ENCODE data around the gene GRIN2A.

The GRIN2A gene

GRCh38 chr16:9821331-9821730, 360.9 kb downstream of the GRIN2A start:
- no peak overlapping the region for H3K4me3 ChIP-seq (ENCODE audit: low read depth, low read length)

DNA sequence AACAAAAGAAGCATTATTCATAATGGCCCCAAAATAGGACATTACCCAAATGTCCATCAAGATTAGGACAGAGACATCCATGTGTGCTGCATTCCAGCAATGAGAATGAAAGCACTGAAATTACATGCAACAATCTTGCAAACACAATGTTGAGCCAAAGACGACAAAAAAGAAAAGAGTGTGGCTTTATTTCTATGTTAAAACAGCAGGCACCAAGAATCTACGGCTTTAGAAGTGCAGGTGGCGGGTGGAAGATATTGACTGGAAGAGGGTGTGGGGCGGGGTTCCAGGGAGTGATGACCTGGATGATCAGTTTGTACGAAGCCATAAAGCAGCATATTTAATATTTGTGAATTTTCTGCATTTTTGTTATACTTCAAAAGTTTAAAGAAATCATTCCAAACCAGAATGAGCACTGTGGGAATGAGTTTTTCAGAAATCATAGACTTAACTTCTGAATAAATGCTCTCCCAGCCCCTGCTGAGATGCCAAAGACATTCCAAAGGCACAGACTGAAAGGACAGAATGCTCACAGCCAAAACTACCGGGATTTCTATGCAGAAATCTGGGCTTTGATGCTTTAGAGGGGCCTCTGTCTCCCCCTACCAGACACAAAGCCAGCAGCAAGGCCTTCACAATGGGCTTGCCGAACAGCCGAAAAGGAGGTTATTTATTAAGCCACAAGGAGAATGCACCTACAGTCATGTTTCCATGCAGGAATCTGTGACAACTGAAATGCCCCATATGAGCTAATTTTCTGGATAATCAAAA, 361.6 kb downstream of the GRIN2A start:
- H3K4me3 ChIP-seq (ENCODE audit: low read depth, low read length): no peak overlapping the region
- TF ChIP-seq CTCF (IDR thresholded peaks at IDR 0.05; ENCODE audit: borderline replicate concordance, insufficient read depth, low read depth, low read length): no peak

More at GRCh38 chr16:9821331-9821730, 360.9 kb downstream of the GRIN2A start:
- no peak for TF ChIP-seq CTCF (IDR thresholded peaks at IDR 0.05; ENCODE audit: borderline replicate concordance, insufficient read depth, low read depth, low read length)

DNA sequence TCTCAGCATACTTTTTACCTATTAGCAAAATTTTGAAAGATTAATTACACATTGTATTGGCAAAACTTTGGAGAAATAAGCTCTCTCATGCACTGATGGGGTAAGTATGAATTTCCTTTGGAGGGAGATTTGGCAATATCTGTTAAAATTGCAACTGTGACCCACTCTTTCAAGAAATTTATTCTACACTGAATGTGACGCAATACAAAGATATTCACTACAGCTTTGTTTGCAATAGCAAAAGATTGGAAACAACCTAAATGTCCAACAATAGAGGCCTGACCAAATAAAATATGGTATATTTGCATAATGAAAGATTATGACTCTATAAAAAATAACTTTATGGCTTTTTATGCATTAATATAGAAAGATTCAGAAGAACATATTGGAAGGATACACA, 363.5 kb downstream of the GRIN2A start:
- TF ChIP-seq CTCF (IDR thresholded peaks at IDR 0.05; ENCODE audit: borderline replicate concordance, insufficient read depth, low read depth, low read length): no peak
- H3K4me3 ChIP-seq (ENCODE audit: low read depth, low read length): no peak overlapping the region

- TF ChIP-seq CTCF (IDR thresholded peaks at IDR 0.05; ENCODE audit: borderline replicate concordance, insufficient read depth, low read depth, low read length): no peak
- no peak overlapping the region for H3K4me3 ChIP-seq (ENCODE audit: low read depth, low read length)
Observed at GRCh38 chr16:9817586-9817985, 364.6 kb downstream of the GRIN2A start.

DNA sequence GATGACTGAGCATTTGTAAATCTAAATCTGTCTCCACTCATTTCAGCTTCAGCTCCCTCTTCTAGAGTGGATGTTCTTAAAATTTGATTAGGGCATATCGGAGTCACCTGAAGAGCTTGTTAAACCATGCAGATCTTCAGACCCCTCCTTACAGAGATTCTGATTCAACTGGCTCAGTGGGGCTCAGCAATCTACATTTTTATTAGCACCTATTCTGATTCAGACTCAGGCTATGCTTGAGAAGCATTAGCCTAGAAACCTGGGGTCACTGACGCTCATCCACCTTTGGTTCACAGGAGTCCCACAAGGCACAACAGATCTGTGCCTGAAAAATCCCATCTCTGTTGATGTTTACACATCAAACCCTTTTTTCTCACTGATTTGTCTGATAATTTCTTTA, 365.6 kb downstream of the GRIN2A start:
- TF ChIP-seq CTCF (IDR thresholded peaks at IDR 0.05; ENCODE audit: borderline replicate concordance, insufficient read depth, low read depth, low read length): no peak
- H3K4me3 ChIP-seq (ENCODE audit: low read depth, low read length): no peak overlapping the region

GRCh38 chr16:9813665-9814064, 368.6 kb downstream of the GRIN2A start:
- TF ChIP-seq CTCF (IDR thresholded peaks at IDR 0.05; ENCODE audit: borderline replicate concordance, insufficient read depth, low read depth, low read length): no peak
- H3K4me3 ChIP-seq (ENCODE audit: low read depth, low read length): no peak overlapping the region

DNA sequence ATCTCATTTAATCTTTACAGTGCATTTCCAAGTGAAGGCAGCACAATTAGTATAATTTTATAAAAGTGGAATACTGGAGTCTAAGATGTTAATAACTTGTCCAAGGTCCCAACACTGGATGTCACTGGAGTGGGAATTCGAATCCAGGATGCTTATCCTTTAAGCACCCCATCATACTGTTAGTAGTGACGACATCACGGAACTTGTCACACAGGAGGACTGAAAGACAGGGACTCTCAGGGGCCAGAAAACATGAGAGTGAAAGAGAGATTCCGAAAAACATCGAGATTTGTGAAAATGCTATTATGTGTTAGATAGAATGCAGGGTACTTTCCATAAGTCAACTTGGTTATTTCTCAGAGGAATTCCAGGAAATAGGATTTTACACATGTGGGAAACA, 374.0 kb downstream of the GRIN2A start:
- no peak for TF ChIP-seq CTCF (IDR thresholded peaks at IDR 0.05; ENCODE audit: borderline replicate concordance, insufficient read depth, low read depth, low read length)
- H3K4me3 ChIP-seq (ENCODE audit: low read depth, low read length): no peak overlapping the region
